ENCODE results near the gene TMEM132C.

DNA sequence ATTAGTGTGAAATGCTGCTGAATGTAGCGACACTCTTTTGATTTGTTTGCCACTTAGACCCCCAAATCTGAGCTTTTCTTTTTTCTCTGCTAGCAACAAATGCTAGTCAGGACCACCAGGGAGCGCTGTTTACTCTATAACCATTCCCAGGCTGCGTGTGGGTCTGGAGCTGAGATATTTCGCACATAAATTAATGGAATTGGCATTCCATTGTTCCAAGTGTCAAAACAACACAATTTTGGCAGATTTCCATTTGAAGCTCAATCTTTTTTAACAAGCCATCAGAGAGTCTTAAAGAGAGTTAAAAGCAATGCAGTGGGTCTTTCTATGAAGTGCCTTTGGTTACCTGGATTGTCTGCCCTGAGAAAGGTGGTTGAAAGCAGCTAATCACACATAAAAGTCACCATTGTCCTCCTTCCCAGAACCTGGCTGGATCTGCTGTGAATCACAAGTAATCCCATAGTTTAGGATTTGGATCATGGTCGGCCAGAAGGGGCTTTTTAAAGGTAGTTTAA lies 7.4 kb upstream of the TMEM132C start:
- TF ChIP-seq POLR2A (IDR thresholded peaks at IDR 0.05; ENCODE audit: low read depth, low read length) (no peak), POLR2AphosphoS5 (IDR thresholded peaks at IDR 0.05; ENCODE audit: low read depth, low read length) (no peak), PAX5 (IDR thresholded peaks at IDR 0.05; ENCODE audit: insufficient read depth, low read length, severe bottlenecking) (no peak), TAF1 (IDR thresholded peaks at IDR 0.05; ENCODE audit: low read depth, low read length) (no peak)
